HG03095 (cell line): Measurements from ENCODE around the gene OPTN.

ENCODE experiments used
- ATAC-seq: cut with Tn5 transposase; IDR thresholded peaks from one replicate; pipeline ENCODE4 v1.9.1; 2021; ENCODE audit warnings: moderate library complexity; ENCODE audit not compliant: unreplicated experiment

The OPTN gene

DNA sequence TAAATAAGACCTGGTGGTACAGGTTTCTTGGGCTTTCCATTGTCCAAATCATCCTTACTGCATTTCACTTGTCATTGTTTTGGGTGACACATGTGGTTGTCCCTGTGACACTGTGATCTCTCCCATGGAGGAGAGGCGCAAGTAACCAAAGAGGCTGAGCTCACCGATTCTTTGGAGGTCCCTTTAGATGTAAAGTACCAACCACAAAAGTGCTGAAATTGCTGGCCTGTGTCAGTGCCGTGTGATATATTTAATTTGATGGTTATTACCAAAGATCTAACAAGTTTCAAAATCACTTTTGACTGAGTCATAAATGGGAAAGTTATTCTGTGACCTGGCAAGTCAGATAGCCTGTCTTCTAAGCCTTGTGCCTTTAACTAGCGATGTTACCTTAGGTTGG, 80.8 kb downstream of the OPTN start:
- no peak for ATAC-seq

DNA sequence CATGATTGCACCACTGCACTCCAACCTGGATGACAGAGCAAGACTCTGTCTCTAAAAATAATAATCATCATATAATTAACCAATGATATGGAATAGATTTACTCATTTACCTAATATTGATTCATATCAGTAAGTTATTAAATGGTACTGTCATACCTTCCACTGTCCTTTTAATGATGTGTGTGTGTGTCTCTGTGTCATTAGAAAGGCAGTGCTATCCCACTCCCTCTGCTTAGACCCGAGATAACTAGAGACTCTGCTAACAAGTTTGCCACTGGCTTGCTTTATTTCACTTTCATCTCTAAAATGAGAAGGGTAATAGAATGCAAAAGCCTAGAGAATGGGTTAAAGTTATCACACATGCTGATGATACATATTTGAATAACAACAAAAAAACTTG, 82.5 kb downstream of the OPTN start:
- no peak for ATAC-seq

GRCh38 chr10:13183625-13184024, 83.7 kb downstream of the OPTN start:
- peak; percentile 62 for ATAC-seq

DNA sequence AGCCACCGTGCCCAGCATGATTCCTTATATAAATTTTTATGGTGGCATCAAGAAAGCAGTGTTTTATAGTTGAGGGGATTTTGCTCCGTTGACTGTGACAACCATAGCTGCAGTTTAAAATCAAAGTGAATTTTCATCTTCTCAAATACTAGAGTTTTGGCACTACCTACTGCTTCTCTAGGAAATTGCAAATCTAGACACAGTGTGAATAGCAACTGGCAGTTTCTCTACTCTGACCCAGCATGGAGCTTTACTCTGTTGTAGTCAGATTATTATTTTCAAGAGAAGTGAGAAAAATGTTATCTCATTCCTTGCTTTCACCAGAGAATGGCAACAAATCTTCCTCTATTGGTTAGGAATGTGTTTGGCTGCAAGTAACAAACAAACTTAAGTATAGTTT, 84.3 kb downstream of the OPTN start:
- no peak for ATAC-seq

DNA sequence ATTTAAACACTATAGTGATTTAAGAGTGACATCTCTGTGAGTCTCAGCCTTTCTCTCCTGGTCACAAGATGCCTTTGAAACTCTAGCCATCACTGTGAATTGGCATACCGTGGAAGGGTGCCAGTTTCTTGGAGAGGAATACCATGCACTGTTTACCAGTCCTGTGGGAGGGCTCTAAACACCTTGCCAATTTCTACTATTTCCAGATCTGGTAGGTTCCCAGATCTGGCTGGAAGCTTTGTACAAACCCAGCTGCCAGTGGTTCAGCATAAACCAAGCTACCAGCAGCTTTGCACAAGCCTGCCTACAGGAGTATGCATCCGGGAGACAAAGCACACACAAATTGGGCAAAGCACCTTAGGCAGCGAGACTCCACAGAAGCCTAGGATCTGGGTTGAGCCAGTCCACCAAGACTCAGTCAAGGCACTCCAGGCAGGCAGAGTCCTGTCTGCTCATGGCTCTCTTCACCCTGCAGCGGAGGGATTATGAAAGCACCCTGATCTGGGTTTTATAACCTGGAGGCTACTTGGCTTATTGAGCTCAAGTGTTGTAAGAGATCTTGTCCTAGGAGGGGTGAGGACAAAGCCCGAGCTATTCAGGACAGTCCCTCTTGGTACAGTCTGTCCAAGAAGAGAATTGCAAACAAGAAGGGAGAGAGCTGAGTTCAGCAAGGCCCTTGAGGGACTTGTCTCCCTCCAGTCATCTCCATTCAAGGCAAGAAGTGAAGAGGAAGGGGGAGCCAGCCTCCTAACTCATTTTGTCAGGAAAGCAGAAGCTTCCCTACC, 85.0 kb downstream of the OPTN start:
- ATAC-seq, result no peak

- no peak for ATAC-seq
These were observed 87.2 kb downstream of the OPTN start for GRCh38 chr10:13187135-13187534.
